Effector CD8-positive, alpha-beta T cell (primary cell): ENCODE results near the gene FTO.

Experiments
- DNase-seq: peaks from one replicate; lab custom pipeline; 2025; lab: John Stamatoyannopoulos, UW

Gene FTO

DNA sequence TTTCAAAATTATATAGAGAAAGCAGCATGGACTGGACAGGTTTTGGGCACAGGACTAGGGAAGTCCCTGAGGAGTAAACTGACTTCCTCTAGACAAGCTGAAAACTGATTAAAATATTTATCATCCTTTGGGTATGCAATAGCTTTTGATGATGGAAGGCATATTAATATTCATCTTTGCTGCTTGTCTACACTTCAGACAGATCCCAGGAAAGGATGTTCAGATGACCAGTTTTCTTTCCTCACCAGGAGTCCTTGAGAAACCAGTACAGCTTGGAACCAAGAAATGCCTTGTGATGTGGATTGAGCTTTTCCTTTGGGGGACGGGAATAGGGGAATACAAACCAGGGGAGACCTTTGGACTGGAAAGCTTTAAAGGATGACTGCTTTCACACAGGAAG lies 195.5 kb downstream of the FTO start:
- DNase-seq, result no peak

DNA sequence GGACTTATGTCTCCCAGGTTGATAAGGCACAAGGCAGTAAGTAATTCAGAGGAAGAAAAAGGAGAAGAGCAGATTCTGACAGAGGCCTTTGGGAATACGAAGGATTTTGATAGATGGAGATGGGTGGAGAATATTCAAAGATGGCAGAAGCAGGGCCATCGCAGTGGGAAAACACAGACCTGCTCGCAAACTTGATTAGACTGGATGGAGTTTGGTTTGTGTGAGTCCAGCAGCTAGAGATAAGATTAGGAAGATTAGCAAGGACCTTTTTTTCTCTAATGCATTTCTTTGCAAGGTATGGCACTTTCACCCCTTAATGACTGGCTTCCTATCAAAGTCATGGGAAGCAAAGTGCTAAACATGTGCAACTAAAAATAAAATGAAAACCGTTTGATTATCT lies 196.7 kb downstream of the FTO start:
- DNase-seq, result no peak

- no peak for DNase-seq
Measured at GRCh38 chr16:53901408-53901807, 197.5 kb downstream of the FTO start.

DNA sequence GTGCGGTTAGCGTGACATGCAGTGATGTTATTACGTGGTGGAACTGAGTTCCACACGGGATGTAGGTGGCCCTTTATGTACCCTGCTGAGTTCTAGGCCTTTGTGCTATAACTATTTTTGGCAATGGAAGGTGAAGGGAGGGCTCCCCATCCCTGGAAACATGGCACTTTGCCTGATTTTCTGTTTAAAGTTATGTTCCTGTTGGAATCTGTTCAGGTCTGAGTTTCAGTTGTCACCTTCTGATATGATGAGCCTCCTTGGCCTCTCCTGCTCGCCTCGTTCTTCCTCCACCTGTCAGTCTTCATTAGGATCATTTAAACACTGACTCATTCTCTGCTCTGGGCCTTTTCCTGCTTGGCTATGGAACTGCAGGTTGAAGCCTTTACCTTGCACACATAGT lies 200.6 kb downstream of the FTO start:
- DNase-seq, result no peak

- DNase-seq, result no peak
Measured at GRCh38 chr16:53905028-53905427, 201.1 kb downstream of the FTO start.

DNA sequence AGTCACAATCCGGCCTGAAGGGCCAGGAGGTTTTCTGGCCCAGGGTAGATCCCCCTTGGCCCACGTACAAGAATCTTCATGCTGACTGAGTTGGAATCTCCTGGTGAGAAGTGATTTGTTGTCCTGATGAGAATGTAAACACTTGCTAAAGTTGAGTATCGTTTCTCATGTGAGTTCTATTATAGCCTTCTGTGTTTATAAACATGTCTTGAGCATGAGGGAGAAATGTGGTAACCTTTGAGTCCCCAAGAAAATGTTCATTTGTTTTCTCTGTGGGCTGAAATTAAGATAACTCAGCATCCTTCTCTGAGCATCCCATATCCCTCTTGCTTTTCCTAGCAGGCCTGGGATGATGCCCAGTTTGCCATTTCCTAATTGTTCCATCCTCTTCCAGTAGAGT lies 204.8 kb downstream of the FTO start:
- DNase-seq, result no peak

- no peak for DNase-seq
Measured at GRCh38 chr16:53910990-53911389, 207.0 kb downstream of the FTO start.

GRCh38 chr16:53911513-53911912 lies 207.6 kb downstream of the FTO start:
- DNase-seq, result no peak

GRCh38 chr16:53912155-53912554 lies 208.2 kb downstream of the FTO start:
- no peak for DNase-seq

GRCh38 chr16:53913099-53913870 lies 209.3 kb downstream of the FTO start:
- DNase-seq, result no peak

GRCh38 chr16:53913920-53914319 lies 210.0 kb downstream of the FTO start:
- no peak for DNase-seq

- DNase-seq, result no peak
Measured at GRCh38 chr16:53914736-53915135, 210.8 kb downstream of the FTO start.

DNA sequence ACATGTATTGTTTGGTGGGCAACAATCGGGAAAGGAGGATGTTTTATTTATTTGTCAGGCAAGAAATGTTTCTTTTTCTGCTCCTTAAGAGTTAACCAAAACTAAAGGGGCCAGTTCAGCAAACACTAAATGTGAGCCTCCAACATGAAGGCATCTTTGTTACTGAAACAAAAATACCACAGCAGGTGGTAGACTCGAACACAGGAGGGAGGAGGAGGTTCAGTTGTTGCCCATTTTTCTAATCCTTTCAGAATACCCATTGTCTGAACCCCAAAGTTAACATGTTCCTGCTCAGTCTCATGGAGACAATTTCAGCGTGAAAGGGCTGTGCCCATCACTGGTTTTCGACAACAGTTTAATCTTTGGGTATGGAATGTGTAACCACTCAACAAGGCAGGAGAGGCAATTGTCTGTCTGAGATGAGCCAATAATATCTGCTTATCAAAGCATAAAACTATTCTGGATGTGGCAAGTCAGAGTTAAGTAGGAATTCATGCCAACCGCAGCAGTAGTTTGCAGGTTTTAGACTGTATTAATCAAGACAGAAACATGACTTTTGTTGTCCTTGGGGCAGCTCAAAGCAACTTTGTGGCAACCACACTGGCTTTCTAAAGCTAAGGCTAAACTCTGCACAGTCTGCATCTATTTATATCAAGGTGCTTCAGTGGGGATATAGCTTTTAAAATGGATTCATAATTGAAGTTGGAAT lies 211.7 kb downstream of the FTO start:
- no peak for DNase-seq

GRCh38 chr16:53920988-53921387 lies 217.0 kb downstream of the FTO start:
- DNase-seq, result no peak

DNA sequence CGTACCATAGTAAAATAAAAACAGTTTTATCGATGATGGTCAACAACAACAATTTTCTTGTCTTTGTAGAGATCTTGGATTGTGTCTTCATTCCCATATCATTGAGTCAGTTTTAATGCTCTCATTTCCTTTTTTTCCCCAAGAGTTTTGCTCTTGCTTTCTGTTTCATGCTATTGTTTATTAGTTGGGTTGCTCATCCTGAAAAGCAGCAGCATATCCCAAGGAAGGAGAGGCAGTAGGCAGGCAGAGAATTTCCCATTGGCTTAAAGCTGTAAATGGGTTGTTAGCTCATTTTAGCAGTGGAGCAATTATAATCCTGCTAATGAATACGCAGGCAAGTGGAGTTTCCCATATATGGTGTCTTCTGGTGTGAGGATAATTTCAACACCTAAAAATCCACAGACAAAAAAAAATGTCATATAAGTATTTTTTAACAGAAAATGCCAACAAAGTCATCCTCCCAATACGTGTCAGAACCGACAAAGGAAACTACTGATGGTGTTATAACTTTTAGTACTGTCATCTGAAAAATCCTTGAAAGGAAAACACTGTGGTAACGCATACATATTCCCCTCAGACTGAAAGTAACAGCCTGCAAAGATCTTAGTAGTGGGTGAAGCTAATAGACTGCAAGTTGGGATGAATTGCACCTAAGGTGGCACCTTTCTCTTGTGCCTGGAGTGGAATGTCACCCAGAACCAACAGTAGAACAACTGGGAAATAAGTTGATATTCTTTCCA lies 218.3 kb downstream of the FTO start:
- DNase-seq, result no peak

DNA sequence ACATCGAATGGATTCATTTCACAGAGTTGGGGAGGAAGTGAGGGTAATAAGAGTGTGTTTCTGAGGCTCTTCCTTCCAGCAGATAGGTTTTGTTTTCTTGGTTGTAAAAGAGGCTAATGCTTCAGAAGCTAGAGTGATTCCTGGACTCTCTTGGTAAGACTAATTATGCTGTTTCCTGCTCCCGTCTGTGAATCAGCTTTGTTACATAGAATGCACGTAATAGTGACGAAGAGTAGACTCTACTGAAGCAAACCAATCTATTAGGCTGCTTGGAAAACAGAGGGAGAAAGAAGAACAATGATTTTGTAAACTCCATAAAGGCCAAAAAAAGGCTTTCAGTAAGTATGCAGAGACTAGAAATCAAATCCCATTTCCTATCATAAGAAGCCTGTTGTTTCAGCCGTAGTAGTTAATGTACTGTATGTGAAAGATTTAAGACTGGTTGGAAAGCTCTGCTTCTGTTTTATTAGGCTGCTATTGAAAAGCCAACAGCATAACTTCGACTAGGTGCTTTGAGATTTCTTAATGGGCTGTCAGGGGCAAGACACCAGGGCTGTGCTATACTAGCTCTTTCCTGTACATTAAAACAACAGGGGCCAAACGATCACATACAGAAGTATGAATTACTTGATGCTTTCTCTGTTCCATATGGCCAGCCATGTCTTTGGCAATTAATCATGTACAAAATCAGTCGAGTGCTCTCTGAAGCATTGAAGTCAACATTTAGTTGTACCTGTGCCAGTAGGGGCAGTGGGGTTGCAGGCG lies 219.0 kb downstream of the FTO start:
- DNase-seq, result no peak

GRCh38 chr16:53924331-53925106 lies 220.6 kb downstream of the FTO start:
- DNase-seq, result no peak

DNA sequence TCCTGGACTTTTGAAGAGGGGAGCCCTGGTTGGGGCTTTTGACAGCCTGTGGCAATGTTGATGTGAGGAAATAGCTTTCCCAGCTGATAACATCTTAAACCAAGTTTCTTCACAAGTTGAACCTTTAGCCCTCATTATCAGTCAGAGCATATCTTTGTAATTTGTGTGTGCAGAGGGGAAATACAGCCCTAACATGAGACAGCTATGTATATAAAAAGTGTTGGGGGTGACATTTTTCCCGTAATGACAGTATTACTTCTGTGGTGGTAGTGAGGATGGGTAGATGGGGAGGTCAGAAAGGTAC lies 221.1 kb downstream of the FTO start:
- no peak for DNase-seq

DNA sequence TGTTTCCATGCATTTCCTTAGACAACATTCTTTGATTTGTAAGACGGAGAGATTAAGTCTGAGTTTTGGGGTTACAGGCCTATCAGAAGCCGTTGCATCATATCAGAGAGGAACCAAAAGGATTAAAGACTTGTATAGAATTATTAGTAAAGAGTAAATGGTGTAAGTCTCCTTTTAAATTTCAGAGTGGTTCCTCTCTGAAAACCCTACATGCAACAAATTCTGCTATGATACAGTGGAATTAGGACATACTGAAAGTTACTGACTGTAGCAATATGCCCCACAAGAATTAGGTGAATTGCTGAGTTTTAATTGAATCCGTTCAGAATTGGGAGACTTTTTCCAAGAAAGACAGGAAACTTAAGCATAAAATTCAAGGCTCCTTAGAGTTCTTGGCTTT lies 221.6 kb downstream of the FTO start:
- DNase-seq, result no peak

GRCh38 chr16:53926209-53926608 lies 222.3 kb downstream of the FTO start:
- DNase-seq, result no peak

- DNase-seq, result no peak
Measured at GRCh38 chr16:53932975-53933374, 229.0 kb downstream of the FTO start.

- no peak for DNase-seq
Measured at GRCh38 chr16:53933407-53933806, 229.5 kb downstream of the FTO start.
